ENCODE results near the gene FARP1.

Gene FARP1

GRCh38 chr13:98188544-98189166 is 45.8 kb downstream of the FARP1 start:
- H3K4me3 ChIP-seq (ENCODE audit: low read length) = no peak overlapping the region
- DNase-seq (ENCODE audit: low read depth) = no peak
- TF ChIP-seq CTCF (conservative IDR thresholded peaks at IDR 0.05; ENCODE audit: low read depth, low read length) = no peak

DNA sequence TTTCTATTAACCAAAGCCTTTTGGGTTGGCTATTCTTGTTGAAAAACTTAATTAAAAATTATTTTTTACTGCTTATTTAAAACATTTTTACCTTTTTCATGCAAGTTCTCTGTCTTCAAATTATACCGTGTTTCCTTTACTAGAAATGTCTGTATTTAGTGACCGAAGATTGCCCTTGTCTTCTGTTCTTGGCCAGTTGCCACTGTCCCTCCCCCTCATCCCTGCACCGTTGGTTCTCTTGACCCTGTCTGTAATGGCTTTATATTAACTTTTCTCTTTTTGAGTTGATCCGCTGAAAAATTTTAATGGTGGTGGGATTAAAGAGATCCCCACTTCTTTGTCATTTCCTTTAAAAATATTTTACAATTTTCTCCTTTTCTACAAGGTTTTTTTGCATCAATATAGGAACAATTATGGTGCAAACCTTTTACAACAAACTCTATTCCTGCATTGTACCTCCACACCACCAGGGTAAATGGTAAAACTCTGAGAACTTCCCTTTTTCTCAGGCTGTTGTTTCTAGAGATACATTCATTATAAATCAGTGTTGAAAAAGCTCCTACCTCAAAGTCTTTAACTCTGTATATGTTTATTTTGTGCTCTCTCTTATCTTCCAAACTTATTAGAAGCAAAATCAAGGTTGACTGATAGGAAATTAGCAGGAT is 47.1 kb downstream of the FARP1 start:
- peak; percentile 23 for TF ChIP-seq CTCF (conservative IDR thresholded peaks at IDR 0.05; ENCODE audit: low read depth, low read length)
- DNase-seq (ENCODE audit: low read depth) = no peak
- H3K4me3 ChIP-seq (ENCODE audit: low read length) = no peak overlapping the region

- no peak overlapping the region for H3K4me3 ChIP-seq (ENCODE audit: low read length)
- DNase-seq (ENCODE audit: low read depth) = no peak
- no peak for TF ChIP-seq CTCF (conservative IDR thresholded peaks at IDR 0.05; ENCODE audit: low read depth, low read length)
Measured at GRCh38 chr13:98190889-98191444, 48.1 kb downstream of the FARP1 start.

GRCh38 chr13:98192008-98192407 is 49.1 kb downstream of the FARP1 start:
- TF ChIP-seq CTCF (conservative IDR thresholded peaks at IDR 0.05; ENCODE audit: low read depth, low read length) = no peak
- no peak overlapping the region for H3K4me3 ChIP-seq (ENCODE audit: low read length)

DNA sequence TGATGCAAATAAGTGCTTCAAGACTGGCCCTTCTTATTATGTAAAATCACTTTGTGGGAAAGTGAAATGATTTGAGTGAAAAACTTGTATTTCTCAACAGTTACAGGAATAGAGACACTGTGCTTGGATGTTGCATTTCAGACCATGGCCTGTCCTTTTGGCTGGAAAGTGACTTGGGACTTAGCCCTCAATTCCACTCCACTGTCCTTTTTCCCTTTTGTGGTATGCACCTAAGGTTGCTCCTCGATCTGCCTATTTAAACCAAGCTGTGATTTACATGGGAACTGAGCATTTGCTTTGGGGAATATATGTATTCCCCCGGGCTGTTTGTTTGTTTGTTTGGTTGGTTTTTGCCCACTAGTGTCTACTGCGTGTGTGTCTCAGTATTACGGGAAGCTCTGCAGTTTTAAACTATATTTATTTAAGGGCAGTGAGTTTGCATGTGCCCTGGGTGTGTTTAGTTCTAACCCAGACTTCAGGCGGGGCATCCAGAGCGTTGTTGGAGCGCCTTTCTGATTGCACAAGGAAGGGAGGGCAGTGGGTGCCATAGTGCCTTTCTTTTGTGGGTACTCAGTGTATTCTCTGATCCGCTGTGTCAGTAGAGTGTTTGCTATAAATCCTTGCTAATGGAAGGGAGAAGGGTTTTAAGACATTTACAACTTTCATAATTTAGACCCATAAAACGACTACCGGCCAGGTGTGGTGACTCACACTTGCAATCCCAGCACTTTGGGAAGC is 52.3 kb downstream of the FARP1 start:
- no peak overlapping the region for H3K4me3 ChIP-seq (ENCODE audit: low read length)
- TF ChIP-seq CTCF (conservative IDR thresholded peaks at IDR 0.05; ENCODE audit: low read depth, low read length) = no peak
- no peak for DNase-seq (ENCODE audit: low read depth)

More at GRCh38 chr13:98192008-98192407, 49.1 kb downstream of the FARP1 start:
- no peak for DNase-seq (ENCODE audit: low read depth)

- H3K4me3 ChIP-seq (ENCODE audit: low read length) = no peak overlapping the region
- TF ChIP-seq CTCF (conservative IDR thresholded peaks at IDR 0.05; ENCODE audit: low read depth, low read length) = no peak
- no peak for DNase-seq (ENCODE audit: low read depth)
Measured at GRCh38 chr13:98198683-98199082, 55.8 kb downstream of the FARP1 start.

Measured in retinal pigment epithelial cell (primary cell).